K562 (cell line): Measurements from ENCODE around the gene BICC1. TPM values are rescaled to one million over a fixed set of nuclear protein-coding genes. Genes with fewer than 3 reads are reported as not detected.

ENCODE experiments used
- ATAC-seq: fragments of 200-7000 bp; cut with Tn5 transposase; 3 replicates; pipeline ENCODE4 v1.9.1; 2020; ENCODE audit warnings: moderate library complexity
- BruUV-seq: library from RNA; stranded (reverse); fragments of 400-500 nt; replicated peaks from 2 replicates; lab custom pipeline; 2021; lab: Mats Ljungman, UMichigan
- CTCF ChIA-PET: fragments of 300-600 bp; formaldehyde crosslinking; extraction: SDS; loops from one replicate; lab custom pipeline; 2021; ENCODE audit warnings: low intra/inter-chr PET ratio; lab: Yijun Ruan, JAX
- POLR2A ChIA-PET: fragments of 300-600, 350-650 bp; sonication (Branson Sonifier 250); formaldehyde crosslinking; extraction: SDS; loops from one replicate; lab custom pipeline; 2021; ENCODE audit warnings: antibody characterized with exemption, inconsistent platforms; lab: Yijun Ruan, JAX
- DNase-seq, 4 experiments: peaks; one replicate each; pipeline versions ENCODE4 v3.0.0 to v3.0.0-alpha.2; 2011 to 2018; ENCODE audit warnings: low spot score in 3 of 4, mixed read lengths in 3 of 4; ENCODE audit errors: extremely low read depth in 1 of 4
- FAIRE-seq: peaks from 2 replicates; lab custom pipeline; 2011; peaks lifted over from hg19 to GRCh38; lab: Jason Lieb, UNC
- H2AFZ ChIP-seq: 2 replicates; pipeline ENCODE4 v1.6.0; 2011; ENCODE audit warnings: low read depth, low read length, control low read depth, inconsistent platforms
- H3K27ac ChIP-seq: fragments of 200-600 bp; 3 replicates; pipeline ENCODE4 v1.8.0; 2011; ENCODE audit warnings: low read depth, mild to moderate bottlenecking, control low read depth, inconsistent platforms, low read length, moderate library complexity, mixed read lengths; ENCODE audit errors: extremely low read depth
- H3K27me3 ChIP-seq, 2 experiments: fragments of 300-600 bp in 1 of 2; 2 replicates in 1 of 2; 3 replicates in 1 of 2; pipeline versions ENCODE4 v1.6.0 to v1.8.0; 2011; ENCODE audit warnings: inconsistent platforms in 2 of 2, low read length in 2 of 2, mild to moderate bottlenecking in 1 of 2, mixed read lengths in 1 of 2, moderate library complexity in 1 of 2; ENCODE audit not compliant: control insufficient read depth in 2 of 2, insufficient read depth in 2 of 2
- H3K36me3 ChIP-seq: fragments of 300-600 bp; 3 replicates; pipeline ENCODE4 v1.8.0; 2011; ENCODE audit warnings: mild to moderate bottlenecking, low read length, inconsistent platforms; ENCODE audit not compliant: control insufficient read depth, insufficient read depth
- H3K4me1 ChIP-seq, 2 experiments: fragments of 200-600 bp in 1 of 2; replicated peaks in 1 of 2; 2 replicates in 1 of 2; 3 replicates in 1 of 2; pipeline versions ENCODE4 v1.5.1 to v1.8.0; 2011; ENCODE audit warnings: inconsistent platforms in 2 of 2, low read length in 2 of 2, mild to moderate bottlenecking in 1 of 2, mixed read lengths in 1 of 2, moderate library complexity in 1 of 2; ENCODE audit not compliant: control insufficient read depth in 2 of 2, insufficient read depth in 2 of 2
- H3K4me2 ChIP-seq: 2 replicates; pipeline ENCODE4 v1.6.1; 2011; ENCODE audit warnings: low read length, control low read depth, inconsistent platforms, mixed read lengths; ENCODE audit not compliant: insufficient read depth
- H3K4me3 ChIP-seq: fragments of 200-600 bp; sonication (generic), shearing (Covaris generic); 2 replicates; pipeline ENCODE4 v1.5.1; 2016; ENCODE audit warnings: control low read depth, inconsistent platforms
- H3K79me2 ChIP-seq: fragments of 200-600 bp; 3 replicates; pipeline ENCODE4 v1.8.0; 2011; ENCODE audit warnings: low read length, inconsistent platforms; ENCODE audit not compliant: control insufficient read depth, insufficient read depth
- H3K9ac ChIP-seq, 2 experiments: 2 replicates each; pipeline versions ENCODE4 v1.6.0 to v1.6.1; 2011; ENCODE audit warnings: low read depth in 2 of 2, low read length in 2 of 2, control low read depth in 1 of 2, inconsistent platforms in 1 of 2, mild to moderate bottlenecking in 1 of 2, mixed read lengths in 1 of 2; ENCODE audit not compliant: insufficient read depth in 1 of 2
- H3K9me1 ChIP-seq: one replicate; pipeline ENCODE4 v1.6.0; 2011; ENCODE audit warnings: inconsistent platforms, mild to moderate bottlenecking, low read length, moderate library complexity; ENCODE audit not compliant: control insufficient read depth, insufficient read depth
- H3K9me3 ChIP-seq: replicated peaks from 2 replicates; pipeline ENCODE4 v1.5.1; 2011; ENCODE audit warnings: low read depth, low read length, inconsistent platforms; ENCODE audit not compliant: control insufficient read depth, insufficient read depth
- H4K20me1 ChIP-seq: replicated peaks from 2 replicates; pipeline ENCODE4 v1.6.1; 2011; ENCODE audit warnings: low read length, inconsistent platforms, mixed read lengths; ENCODE audit not compliant: control insufficient read depth, insufficient read depth
- GABPB1 ChIP-seq: sonication (generic); formaldehyde crosslinking; IDR thresholded peaks from 2 replicates; pipeline ENCODE4 v1.8.0; 2022; ENCODE audit warnings: mild to moderate bottlenecking, missing genetic modification reagents
- HMG20B ChIP-seq: fragments of 250-450 bp; sonication (Bioruptor Pico); IDR thresholded peaks from 2 replicates; pipeline ENCODE4 v1.5.0; 2021; ENCODE audit warnings: mild to moderate bottlenecking
- MEF2D ChIP-seq: conservative IDR thresholded peaks from 2 replicates; pipeline ENCODE4 v1.6.1; 2016; ENCODE audit warnings: low read depth, missing genetic modification characterization, missing compliant biosample characterization
- SUPT5H ChIP-seq: fragments of 450-650 bp; IDR thresholded peaks from 2 replicates; pipeline ENCODE4 v1.6.1; 2016
- TAF7 ChIP-seq: fragments of 450-650 bp; IDR thresholded peaks from 2 replicates; pipeline ENCODE4 v1.6.1; 2016; ENCODE audit warnings: missing genetic modification characterization, missing compliant biosample characterization
- XRCC3 ChIP-seq: fragments of 450-650 bp; IDR thresholded peaks from 2 replicates; pipeline ENCODE4 v1.6.1; 2017; ENCODE audit warnings: mild to moderate bottlenecking, moderate library complexity
- WGBS: fragments of 100-300 bp; shearing (Covaris generic); methylation state at CpG from one replicate; pipeline ENCODE4 v1.1.6; 2016; ENCODE audit warnings: low coverage, mixed read lengths; ENCODE audit not compliant: insufficient coverage; ENCODE audit errors: missing lambda C conversion rate; 5-methylcytosine and 5-hydroxymethylcytosine counted together
- in situ Hi-C: fragments of 300-500 bp; cut with MboI; formaldehyde crosslinking; loops from 4 replicates; pipeline ENCODE4 v1.15.0; 2018; ENCODE audit warnings: inconsistent platforms, mixed read lengths
- intact Hi-C: fragments of 100-400 bp; cut with micrococcal nuclease; formaldehyde crosslinking; loops from 2 replicates; pipeline ENCODE4 v1.14.2; 2022
- polyA plus RNA-seq, 8 experiments: library from polyadenylated mRNA; depleted of rRNA in 4 of 8; stranded (reverse) in 5 of 8; unstranded in 3 of 8; fragments of >200 nt; fragmentation: Nextera tagmentation in 2 of 8; fragmentation: Illumina TruSeq in 1 of 8; extraction: Ambion mirVana in 2 of 8; extraction: Trizol in 1 of 8; gene quantifications; 2 replicates each; pipeline versions ENCODE4 v1.2.1 to v1.2.3, GENCODE V29; 2011 to 2014; ENCODE audit warnings: inconsistent platforms in 1 of 8, missing spikeins in 1 of 8
- total RNA-seq, 7 experiments: library from RNA; depleted of rRNA in 6 of 7; stranded (reverse); fragments of >200 nt in 6 of 7; fragmentation: Illumina TruSeq in 2 of 7; extraction: Trizol in 2 of 7; gene quantifications; 2 replicates each; pipeline versions ENCODE4 v1.2.1 to v1.2.3, GENCODE V29; 2011 to 2021; ENCODE audit warnings: low replicate concordance in 1 of 7
- TF ChIP-seq, protein P1 (sequence below): fragments of 450-650 bp; formaldehyde crosslinking; IDR thresholded peaks from 2 replicates; pipeline ENCODE4 v1.4.0; 2022; ENCODE audit warnings: missing genetic modification characterization

Gene BICC1
- total and polyA plus RNA-seq, 9 of the 15 experiments (the other 6 are each of a cell fraction or from before 2014, with no cell fraction given): not detected

DNA sequence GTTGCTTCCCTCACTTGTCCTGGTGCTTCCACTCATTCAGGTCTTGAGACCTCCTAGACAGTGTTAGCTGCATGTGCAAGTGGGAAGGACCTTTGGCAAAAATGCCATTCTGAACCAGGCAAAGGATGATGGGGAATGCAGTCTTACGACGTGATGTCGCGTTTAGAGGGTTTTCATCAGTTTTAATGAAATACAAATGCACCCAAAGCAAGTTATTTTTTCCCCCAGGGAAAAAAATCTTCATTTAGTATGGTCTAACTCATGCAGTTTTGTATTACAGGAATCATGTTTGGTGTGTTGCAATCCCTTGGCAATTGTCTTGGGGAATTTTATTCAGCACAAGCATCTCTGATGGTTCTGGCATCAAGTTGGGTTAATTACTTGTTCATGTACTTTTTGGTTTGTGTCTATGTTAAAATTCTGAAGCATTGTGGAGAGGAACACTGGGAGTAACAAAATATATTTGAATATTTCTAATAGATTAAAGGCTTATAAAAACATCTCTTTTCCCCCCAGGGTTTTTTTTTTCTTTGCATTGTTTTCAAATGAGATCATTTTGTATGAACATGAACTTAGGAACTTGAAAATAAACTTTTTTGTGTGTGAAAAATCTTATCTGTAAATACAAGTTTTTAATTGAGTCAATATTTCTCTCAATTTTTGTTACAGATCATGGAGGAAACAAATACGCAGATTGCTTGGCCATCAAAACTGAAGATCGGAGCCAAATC lies 188.9 kb downstream of the BICC1 start:
- H3K36me3 ChIP-seq: no peaks in the 10 kb centered on the region
- no peak overlapping the region for H3K27ac ChIP-seq
- H3K9me1 ChIP-seq: no peaks in the 10 kb centered on the region
- CTCF ChIA-PET: no interaction called here
- no peak for ATAC-seq
- H3K27me3 ChIP-seq: no peaks in the 10 kb centered on the region
- H3K9me3 ChIP-seq: no peaks in the 10 kb centered on the region
- no peak overlapping the region for H3K9ac ChIP-seq
- H2AFZ ChIP-seq: no peak overlapping the region
- H4K20me1 ChIP-seq: no peaks in the 10 kb centered on the region
- in situ Hi-C loops (no loop called here), intact Hi-C loops (no loop called here)
- no peak overlapping the region for H3K4me3 ChIP-seq
- no peaks in the 10 kb centered on the region for H3K79me2 ChIP-seq
- no peak for DNase-seq
- under 1% methylated on average over 6 of the region's 6 CpGs for whole genome bisulfite sequencing
- no TSS peak for BruUV-seq
- POLR2A ChIA-PET: no interaction called here
- no peak for TF ChIP-seq GABPB1 (CRISPR knock-in tag)
- no peak for TF ChIP-seq HMG20B (CRISPR knock-in tag)
- no peak for TF ChIP-seq MEF2D (tag)
- TF ChIP-seq, protein P1, sequence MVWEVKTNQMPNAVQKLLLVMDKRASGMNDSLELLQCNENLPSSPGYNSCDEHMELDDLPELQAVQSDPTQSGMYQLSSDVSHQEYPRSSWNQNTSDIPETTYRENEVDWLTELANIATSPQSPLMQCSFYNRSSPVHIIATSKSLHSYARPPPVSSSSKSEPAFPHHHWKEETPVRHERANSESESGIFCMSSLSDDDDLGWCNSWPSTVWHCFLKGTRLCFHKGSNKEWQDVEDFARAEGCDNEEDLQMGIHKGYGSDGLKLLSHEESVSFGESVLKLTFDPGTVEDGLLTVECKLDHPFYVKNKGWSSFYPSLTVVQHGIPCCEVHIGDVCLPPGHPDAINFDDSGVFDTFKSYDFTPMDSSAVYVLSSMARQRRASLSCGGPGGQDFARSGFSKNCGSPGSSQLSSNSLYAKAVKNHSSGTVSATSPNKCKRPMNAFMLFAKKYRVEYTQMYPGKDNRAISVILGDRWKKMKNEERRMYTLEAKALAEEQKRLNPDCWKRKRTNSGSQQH (CRISPR knock-in tag): no peak
- no peak for TF ChIP-seq TAF7 (tag)
- TF ChIP-seq SUPT5H: no peak
- no peak for TF ChIP-seq XRCC3
- H3K4me2 ChIP-seq: no peak overlapping the region
- H3K4me1 ChIP-seq: no peaks in the 10 kb centered on the region
- FAIRE-seq: no peak
